Measurements from ENCODE around the gene KTN1. TPM values are rescaled to one million over a fixed set of nuclear protein-coding genes. Genes with fewer than 3 reads are reported as not detected.

KTN1 gene
- total RNA-seq, 1 donor from 2014 or later: 150 TPM

DNA sequence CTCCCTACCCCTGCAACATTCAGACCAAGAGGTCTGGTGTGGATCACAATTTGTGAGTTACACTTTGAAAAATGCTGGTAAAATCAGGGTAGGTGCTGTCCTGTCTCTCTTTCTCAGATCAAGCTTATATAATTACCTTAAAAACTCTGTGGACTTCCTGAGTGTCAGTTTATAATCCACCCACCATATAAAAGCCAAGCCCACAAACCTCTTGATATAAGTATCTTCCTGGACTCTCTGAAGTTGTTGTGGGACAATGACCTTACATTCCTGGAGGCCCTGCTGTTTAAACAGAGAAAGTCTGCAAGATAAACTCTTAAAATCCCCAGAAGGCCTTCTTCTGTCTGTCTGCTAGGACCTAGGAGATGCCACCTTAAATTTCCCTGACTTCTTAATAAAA lies 11.4 kb upstream of the KTN1 start:
- DNase-seq (ENCODE audit: low read depth): no peak
- Histone ChIP-seq H3K4me3 (ENCODE audit: low read depth, low read length) (no peak overlapping the region), H3K36me3 (ENCODE audit: control insufficient read depth, insufficient read depth, low read length) (no peaks in the 10 kb centered on the region), H3K27me3 (ENCODE audit: control insufficient read depth, insufficient read depth, low read length) (no peaks in the 10 kb centered on the region)
- TF ChIP-seq, protein P1, sequence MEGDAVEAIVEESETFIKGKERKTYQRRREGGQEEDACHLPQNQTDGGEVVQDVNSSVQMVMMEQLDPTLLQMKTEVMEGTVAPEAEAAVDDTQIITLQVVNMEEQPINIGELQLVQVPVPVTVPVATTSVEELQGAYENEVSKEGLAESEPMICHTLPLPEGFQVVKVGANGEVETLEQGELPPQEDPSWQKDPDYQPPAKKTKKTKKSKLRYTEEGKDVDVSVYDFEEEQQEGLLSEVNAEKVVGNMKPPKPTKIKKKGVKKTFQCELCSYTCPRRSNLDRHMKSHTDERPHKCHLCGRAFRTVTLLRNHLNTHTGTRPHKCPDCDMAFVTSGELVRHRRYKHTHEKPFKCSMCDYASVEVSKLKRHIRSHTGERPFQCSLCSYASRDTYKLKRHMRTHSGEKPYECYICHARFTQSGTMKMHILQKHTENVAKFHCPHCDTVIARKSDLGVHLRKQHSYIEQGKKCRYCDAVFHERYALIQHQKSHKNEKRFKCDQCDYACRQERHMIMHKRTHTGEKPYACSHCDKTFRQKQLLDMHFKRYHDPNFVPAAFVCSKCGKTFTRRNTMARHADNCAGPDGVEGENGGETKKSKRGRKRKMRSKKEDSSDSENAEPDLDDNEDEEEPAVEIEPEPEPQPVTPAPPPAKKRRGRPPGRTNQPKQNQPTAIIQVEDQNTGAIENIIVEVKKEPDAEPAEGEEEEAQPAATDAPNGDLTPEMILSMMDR (IDR thresholded peaks at IDR 0.05; ENCODE audit: insufficient read depth, low read length, poor library complexity, severe bottlenecking): no peak

DNA sequence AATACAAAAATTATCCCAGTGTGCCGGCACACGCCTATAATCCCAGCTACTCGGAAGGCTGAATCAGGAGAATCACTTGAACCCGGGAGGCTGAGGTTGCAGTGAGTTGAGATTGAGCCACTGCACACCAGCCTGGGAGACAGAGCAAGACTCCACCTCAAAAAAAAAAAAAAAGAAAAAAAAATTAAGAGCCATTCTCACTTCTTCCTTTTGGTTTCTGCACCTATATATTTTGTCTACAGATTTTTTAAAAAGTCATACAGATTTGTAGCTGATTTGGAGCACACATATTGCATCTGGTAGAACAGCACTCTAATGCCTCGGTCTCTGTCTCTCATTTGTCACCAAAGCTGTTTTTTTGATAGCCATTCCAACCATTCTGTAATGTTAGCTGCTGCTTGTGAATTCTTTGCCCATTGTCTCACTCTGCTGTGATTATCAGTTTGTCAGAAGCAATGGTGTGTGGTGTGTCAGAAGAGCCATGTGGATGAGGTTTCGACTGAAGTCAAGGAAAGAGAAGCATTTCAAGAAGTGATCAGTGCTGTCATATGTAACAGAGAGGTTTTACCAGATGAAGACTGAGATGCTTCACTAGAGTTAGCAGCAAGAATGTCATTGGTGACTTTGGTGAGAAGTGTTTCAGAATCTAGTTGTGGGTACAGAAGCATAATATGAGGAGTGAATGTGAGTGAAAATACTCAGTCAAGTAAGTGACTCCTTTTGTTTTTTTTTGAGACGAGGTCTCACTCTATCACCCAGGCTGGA lies 8.7 kb upstream of the KTN1 start:
- TF ChIP-seq, protein P1 (IDR thresholded peaks at IDR 0.05; ENCODE audit: insufficient read depth, low read length, poor library complexity, severe bottlenecking): no peak
- Histone ChIP-seq H3K36me3 (ENCODE audit: control insufficient read depth, insufficient read depth, low read length) (no peaks in the 10 kb centered on the region), H3K4me3 (ENCODE audit: low read depth, low read length) (no peak overlapping the region), H3K27me3 (ENCODE audit: control insufficient read depth, insufficient read depth, low read length) (no peaks in the 10 kb centered on the region)
- DNase-seq (ENCODE audit: low read depth): no peak

DNA sequence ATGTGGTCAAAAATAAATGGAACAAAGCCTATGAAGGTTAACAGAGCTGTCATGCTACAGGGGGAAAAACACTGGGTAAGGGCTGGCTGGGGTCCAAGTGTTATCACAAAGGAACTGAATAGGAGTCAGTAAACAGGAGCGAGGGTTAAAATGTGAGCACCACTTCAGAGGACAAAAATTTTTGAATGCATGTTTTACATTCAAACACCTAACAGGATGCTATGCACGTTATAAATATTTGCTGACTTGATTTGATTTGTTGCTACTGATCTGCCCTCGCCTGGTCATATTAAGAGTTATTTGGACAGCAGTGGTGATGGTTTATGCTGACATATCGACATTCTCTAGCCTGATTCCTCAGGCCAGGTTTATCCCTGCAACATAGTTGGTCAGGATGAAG lies 7.4 kb upstream of the KTN1 start:
- DNase-seq (ENCODE audit: low read depth): no peak
- Histone ChIP-seq H3K4me3 (ENCODE audit: low read depth, low read length) (no peak overlapping the region), H3K36me3 (ENCODE audit: control insufficient read depth, insufficient read depth, low read length) (no peaks in the 10 kb centered on the region), H3K27me3 (ENCODE audit: control insufficient read depth, insufficient read depth, low read length) (no peaks in the 10 kb centered on the region)
- TF ChIP-seq, protein P1 (IDR thresholded peaks at IDR 0.05; ENCODE audit: insufficient read depth, low read length, poor library complexity, severe bottlenecking): no peak

DNA sequence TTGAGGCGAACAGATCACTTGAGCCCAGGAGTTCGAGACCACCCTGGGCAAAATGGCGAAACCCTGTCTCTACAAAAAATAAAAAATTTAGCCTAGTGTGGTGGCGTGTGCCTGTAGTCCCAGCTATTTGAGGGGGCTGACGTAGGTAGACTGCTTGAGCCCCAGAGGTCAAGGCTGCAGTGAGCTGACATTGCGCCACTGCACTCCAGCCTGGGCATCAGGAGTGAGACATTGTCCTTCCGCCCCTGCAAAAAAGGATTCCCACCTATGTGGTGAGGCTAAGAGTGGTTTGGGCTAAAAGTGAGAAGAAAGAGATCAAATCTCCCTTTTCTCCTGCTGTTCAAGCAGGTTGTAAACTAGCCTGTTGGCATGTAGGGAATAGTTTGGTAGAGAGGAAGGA lies 5.0 kb upstream of the KTN1 start:
- Histone ChIP-seq H3K27me3 (ENCODE audit: control insufficient read depth, insufficient read depth, low read length) (no peaks in the 10 kb centered on the region), H3K36me3 (ENCODE audit: control insufficient read depth, insufficient read depth, low read length) (no peaks in the 10 kb centered on the region), H3K4me3 (ENCODE audit: low read depth, low read length) (no peak overlapping the region)
- TF ChIP-seq, protein P1 (IDR thresholded peaks at IDR 0.05; ENCODE audit: insufficient read depth, low read length, poor library complexity, severe bottlenecking): no peak
- DNase-seq (ENCODE audit: low read depth): no peak

DNA sequence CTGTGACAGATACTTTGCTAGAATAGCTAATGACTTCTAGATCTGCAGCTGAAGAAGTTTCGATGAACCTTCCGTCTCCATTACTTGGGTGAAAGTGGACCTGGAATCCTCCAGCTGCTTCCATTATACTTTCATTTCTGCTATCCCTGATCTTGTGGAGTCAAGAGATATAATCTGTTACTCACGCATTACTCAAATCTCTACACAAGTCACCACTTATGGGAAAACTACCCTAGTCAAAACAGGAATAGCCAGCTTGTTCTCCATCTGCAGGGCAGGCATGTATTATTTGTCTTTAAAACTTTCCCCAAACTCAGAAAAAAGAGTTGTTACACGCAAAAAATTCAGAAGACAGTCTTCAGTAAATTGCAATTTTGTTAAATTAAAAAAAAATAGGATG lies 2.8 kb upstream of the KTN1 start:
- H3K27me3 ChIP-seq (ENCODE audit: control insufficient read depth, insufficient read depth, low read length): no peaks in the 10 kb centered on the region
- no peak overlapping the region for H3K4me3 ChIP-seq (ENCODE audit: low read depth, low read length)
- DNase-seq (ENCODE audit: low read depth): no peak
- TF ChIP-seq, protein P1 (IDR thresholded peaks at IDR 0.05; ENCODE audit: insufficient read depth, low read length, poor library complexity, severe bottlenecking): no peak
- no peaks in the 10 kb centered on the region for H3K36me3 ChIP-seq (ENCODE audit: control insufficient read depth, insufficient read depth, low read length)

DNA sequence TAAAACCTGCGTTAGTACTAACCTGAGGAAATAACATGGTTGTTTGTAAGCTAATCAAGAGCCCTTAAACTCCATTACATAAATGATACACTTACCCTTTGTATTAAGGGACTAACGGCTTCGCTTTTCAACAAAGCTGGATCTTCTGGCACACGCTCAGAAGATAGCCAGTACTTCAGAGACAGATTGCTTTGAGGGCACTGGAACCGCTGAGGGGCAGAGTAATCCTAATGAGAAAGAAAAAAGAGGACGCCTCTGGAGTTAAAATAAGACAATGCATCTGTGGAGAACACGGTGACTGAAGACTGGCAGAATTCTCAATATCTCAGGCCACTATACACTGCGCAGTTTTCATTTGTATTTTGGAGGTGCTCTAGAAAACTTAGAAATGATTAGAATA lies 1.5 kb upstream of the KTN1 start:
- Histone ChIP-seq H3K27me3 (ENCODE audit: control insufficient read depth, insufficient read depth, low read length) (no peaks in the 10 kb centered on the region), H3K4me3 (ENCODE audit: low read depth, low read length) (no peak overlapping the region), H3K36me3 (ENCODE audit: control insufficient read depth, insufficient read depth, low read length) (no peaks in the 10 kb centered on the region)
- no peak for DNase-seq (ENCODE audit: low read depth)
- TF ChIP-seq, protein P1 (IDR thresholded peaks at IDR 0.05; ENCODE audit: insufficient read depth, low read length, poor library complexity, severe bottlenecking): no peak
